HEK293 (cell line): ENCODE results near the gene NRIP3.

Experiments
- CTCF ChIA-PET: fragments of 350-600 bp; formaldehyde crosslinking; extraction: SDS; loops from one replicate; lab custom pipeline; 2021; ENCODE audit warnings: antibody characterized with exemption; lab: Yijun Ruan, JAX
- POLR2A ChIA-PET: fragments of 300-600 bp; formaldehyde crosslinking; extraction: SDS; loops from one replicate; lab custom pipeline; 2020; ENCODE audit warnings: antibody characterized with exemption, inconsistent platforms; lab: Yijun Ruan, JAX
- H3K27ac ChIP-seq: fragments of 200-500 bp; sonication (Bioruptor generic); 2 replicates; pipeline ENCODE4 v1.5.1; 2014; ENCODE audit warnings: low read depth, low read length, control low read depth, inconsistent platforms; ENCODE audit errors: extremely low read depth
- H3K36me3 ChIP-seq, 2 experiments: fragments of 200-500 bp in 1 of 2; sonication (Bioruptor generic) in 1 of 2; 1 replicate in 1 of 2; 2 replicates in 1 of 2; pipeline ENCODE4 v1.5.1; 2014 to 2017; ENCODE audit warnings: inconsistent platforms in 2 of 2, low read length in 2 of 2; ENCODE audit not compliant: control insufficient read depth in 2 of 2, insufficient read depth in 1 of 2
- H3K4me1 ChIP-seq: fragments of 200-500 bp; sonication (Bioruptor generic); 2 replicates; pipeline ENCODE4 v1.5.1; 2014; ENCODE audit warnings: mild to moderate bottlenecking, low read length, inconsistent platforms; ENCODE audit not compliant: control insufficient read depth, insufficient read depth
- H3K4me3 ChIP-seq: 2 replicates; pipeline ENCODE4 v1.5.1; 2011; ENCODE audit warnings: low read depth, mild to moderate bottlenecking, control low read depth, low read length, moderate library complexity
- H3K9me3 ChIP-seq: fragments of 200-500 bp; sonication (Bioruptor generic); 2 replicates; pipeline ENCODE4 v1.5.1; 2014; ENCODE audit warnings: low read depth, low read length, inconsistent platforms; ENCODE audit not compliant: control insufficient read depth, insufficient read depth
- KLF16 ChIP-seq: fragments of 450-650 bp; formaldehyde crosslinking; IDR thresholded peaks from 2 replicates; pipeline ENCODE4 v1.5.1; 2017; ENCODE audit warnings: missing biosample characterization, missing genetic modification characterization
- PRDM1 ChIP-seq: fragments of 450-650 bp; formaldehyde crosslinking; IDR thresholded peaks from 2 replicates; pipeline ENCODE4; 2016; ENCODE audit warnings: missing biosample characterization, missing genetic modification characterization
- SETDB1 ChIP-seq: IDR thresholded peaks from one replicate; pipeline ENCODE4 v1.6.1; 2017; ENCODE audit warnings: mild to moderate bottlenecking, low read length, moderate library complexity, mixed read lengths; ENCODE audit not compliant: insufficient read length
- TRIM28 ChIP-seq: IDR thresholded peaks from 2 replicates; pipeline ENCODE4 v1.6.1; 2011; ENCODE audit warnings: low read length, control low read depth, borderline replicate concordance
- WT1 ChIP-seq: fragments of 450-650 bp; formaldehyde crosslinking; IDR thresholded peaks from 2 replicates; pipeline ENCODE4 v1.5.1; 2016; ENCODE audit warnings: missing biosample characterization, missing genetic modification characterization
- YY1 ChIP-seq: fragments of 450-650 bp; formaldehyde crosslinking; IDR thresholded peaks from 2 replicates; pipeline ENCODE4 v1.5.1; 2018; ENCODE audit warnings: missing biosample characterization, missing genetic modification characterization
- YY2 ChIP-seq: fragments of 450-650 bp; formaldehyde crosslinking; IDR thresholded peaks from 2 replicates; pipeline ENCODE4 v1.5.1; 2016; ENCODE audit warnings: missing biosample characterization, missing genetic modification characterization
- ZBTB17 ChIP-seq: fragments of 450-650 bp; formaldehyde crosslinking; IDR thresholded peaks from 2 replicates; pipeline ENCODE4 v1.5.1; 2016; ENCODE audit warnings: missing biosample characterization, missing genetic modification characterization
- ZBTB8A ChIP-seq: fragments of 450-650 bp; formaldehyde crosslinking; IDR thresholded peaks from 2 replicates; pipeline ENCODE4 v1.5.1; 2016; ENCODE audit warnings: missing biosample characterization, missing genetic modification characterization
- ZFHX2 ChIP-seq: fragments of 450-650 bp; formaldehyde crosslinking; conservative IDR thresholded peaks from 2 replicates; pipeline ENCODE4 v1.5.1; 2016; ENCODE audit warnings: missing biosample characterization, missing genetic modification characterization
- ZNF121 ChIP-seq: fragments of 450-650 bp; formaldehyde crosslinking; IDR thresholded peaks from 2 replicates; pipeline ENCODE4 v1.5.1; 2016; ENCODE audit warnings: missing biosample characterization, missing genetic modification characterization
- ZNF274 ChIP-seq, 2 experiments: fragments of 200-500 bp in 1 of 2; fragments of 450-650 bp in 1 of 2; sonication (Bioruptor generic) in 1 of 2; formaldehyde crosslinking in 1 of 2; IDR thresholded peaks; 2 replicates each; pipeline versions ENCODE4 v1.5.1 to v1.6.1; 2014 to 2016; ENCODE audit warnings: borderline replicate concordance in 1 of 2, inconsistent platforms in 1 of 2, low read length in 1 of 2, missing biosample characterization in 1 of 2, missing genetic modification characterization in 1 of 2
- ZNF404 ChIP-seq: fragments of 450-650 bp; formaldehyde crosslinking; IDR thresholded peaks from 2 replicates; pipeline ENCODE4 v1.5.1; 2017; ENCODE audit warnings: missing biosample characterization, missing genetic modification characterization
- ZNF416 ChIP-seq: fragments of 450-650 bp; formaldehyde crosslinking; IDR thresholded peaks from 2 replicates; pipeline ENCODE4 v1.5.1; 2016; ENCODE audit warnings: missing biosample characterization, missing genetic modification characterization
- ZNF600 ChIP-seq: fragments of 450-650 bp; formaldehyde crosslinking; IDR thresholded peaks from 2 replicates; pipeline ENCODE4 v1.5.1; 2016; ENCODE audit warnings: missing biosample characterization, missing genetic modification characterization
- ZNF701 ChIP-seq: fragments of 450-650 bp; formaldehyde crosslinking; IDR thresholded peaks from 2 replicates; pipeline ENCODE4 v1.5.1; 2016; ENCODE audit warnings: missing biosample characterization, missing genetic modification characterization
- ZNF707 ChIP-seq: fragments of 450-650 bp; formaldehyde crosslinking; IDR thresholded peaks from 2 replicates; pipeline ENCODE4 v1.5.1; 2016; ENCODE audit warnings: missing biosample characterization, missing genetic modification characterization
- ZNF791 ChIP-seq: fragments of 450-650 bp; formaldehyde crosslinking; IDR thresholded peaks from 2 replicates; pipeline ENCODE4 v1.5.1; 2016; ENCODE audit warnings: missing biosample characterization, missing genetic modification characterization
- ZNF830 ChIP-seq: fragments of 450-650 bp; IDR thresholded peaks from 2 replicates; pipeline ENCODE4 v1.5.0; 2018; ENCODE audit warnings: missing biosample characterization, missing genetic modification characterization, low read depth, mild to moderate bottlenecking, moderate library complexity
- TF ChIP-seq, protein P1 (sequence below): fragments of 450-650 bp; formaldehyde crosslinking; IDR thresholded peaks from 2 replicates; pipeline ENCODE4 v1.5.1; 2016; ENCODE audit warnings: missing biosample characterization, missing genetic modification characterization

The NRIP3 gene

DNA sequence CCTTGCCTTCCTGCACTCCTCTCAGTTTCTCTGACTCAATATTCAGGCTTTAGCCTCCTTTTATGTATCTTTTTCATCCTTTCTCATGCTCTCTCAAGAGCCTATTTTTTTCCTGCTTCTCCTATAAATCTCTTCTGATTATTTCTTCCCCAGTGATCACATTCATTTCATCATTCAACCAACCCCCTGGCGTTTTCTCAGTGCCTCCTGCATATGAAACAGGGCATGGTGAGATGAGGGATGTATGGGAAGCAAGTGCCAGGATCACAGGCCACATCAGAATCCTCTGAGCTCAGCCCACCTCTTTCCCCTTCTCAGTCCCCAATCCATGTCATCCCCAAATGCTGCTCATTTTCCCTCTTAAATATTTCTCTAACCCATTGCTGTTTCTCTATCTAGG lies 38.7 kb upstream of the NRIP3 start:
- H3K4me3 ChIP-seq: no peak overlapping the region
- no peak for TF ChIP-seq ZNF416 (tag by site-specific recombination)
- no peak for TF ChIP-seq ZBTB8A (tag by site-specific recombination)
- H3K27ac ChIP-seq: no peak overlapping the region
- H3K4me1 ChIP-seq: no peaks in the 10 kb centered on the region
- H3K36me3 ChIP-seq: no peaks in the 10 kb centered on the region
- ChIA-PET POLR2A (no interaction called here), CTCF (interaction anchor here (1.2 kb wide), 1 partner anchor 27 kb away, joined by 3 read pairs; no protein-coding TSS in a partner anchor)
- no peaks in the 10 kb centered on the region for H3K9me3 ChIP-seq

- CTCF ChIA-PET: interaction anchor here (1.0 kb wide), 1 partner anchor 26 kb away, joined by 3 read pairs; no protein-coding TSS in a partner anchor
- no peaks in the 10 kb centered on the region for H3K9me3 ChIP-seq
- H3K4me1 ChIP-seq: no peaks in the 10 kb centered on the region
- H3K36me3 ChIP-seq: no peaks in the 10 kb centered on the region
- H3K27ac ChIP-seq: no peak overlapping the region
- TF ChIP-seq YY2 (tag by site-specific recombination) (no peak), KLF16 (tag by site-specific recombination) (no peak), ZFHX2 (tag by site-specific recombination) (no peak), ZNF600 (no peak), ZNF707 (tag by site-specific recombination) (no peak), PRDM1 (tag by site-specific recombination) (no peak), YY1 (no peak), ZNF830 (tag by site-specific recombination) (no peak), ZNF791 (tag by site-specific recombination) (no peak), ZBTB8A (tag by site-specific recombination) (no peak), ZBTB17 (tag by site-specific recombination) (no peak), ZNF404 (tag by site-specific recombination) (no peak)
- TF ChIP-seq, protein P1, sequence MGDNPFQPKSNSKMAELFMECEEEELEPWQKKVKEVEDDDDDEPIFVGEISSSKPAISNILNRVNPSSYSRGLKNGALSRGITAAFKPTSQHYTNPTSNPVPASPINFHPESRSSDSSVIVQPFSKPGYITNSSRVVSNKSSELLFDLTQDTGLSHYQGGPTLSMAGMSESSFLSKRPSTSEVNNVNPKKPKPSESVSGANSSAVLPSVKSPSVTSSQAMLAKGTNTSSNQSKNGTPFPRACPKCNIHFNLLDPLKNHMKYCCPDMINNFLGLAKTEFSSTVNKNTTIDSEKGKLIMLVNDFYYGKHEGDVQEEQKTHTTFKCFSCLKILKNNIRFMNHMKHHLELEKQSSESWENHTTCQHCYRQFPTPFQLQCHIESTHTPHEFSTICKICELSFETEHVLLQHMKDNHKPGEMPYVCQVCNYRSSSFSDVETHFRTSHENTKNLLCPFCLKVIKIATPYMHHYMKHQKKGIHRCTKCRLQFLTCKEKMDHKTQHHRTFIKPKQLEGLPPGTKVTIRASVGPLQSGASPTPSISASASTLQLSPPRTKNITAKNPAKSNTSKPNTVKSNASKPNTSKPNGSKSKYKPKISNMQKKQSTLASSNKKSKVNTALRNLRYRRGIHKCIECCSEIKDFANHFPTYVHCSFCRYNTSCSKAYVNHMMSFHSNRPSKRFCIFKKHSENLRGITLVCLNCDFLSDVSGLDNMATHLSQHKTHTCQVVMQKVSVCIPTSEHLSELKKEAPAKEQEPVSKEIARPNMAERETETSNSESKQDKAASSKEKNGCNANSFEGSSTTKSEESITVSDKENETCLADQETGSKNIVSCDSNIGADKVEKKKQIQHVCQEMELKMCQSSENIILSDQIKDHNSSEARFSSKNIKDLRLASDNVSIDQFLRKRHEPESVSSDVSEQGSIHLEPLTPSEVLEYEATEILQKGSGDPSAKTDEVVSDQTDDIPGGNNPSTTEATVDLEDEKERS (tag by site-specific recombination): no peak
- POLR2A ChIA-PET: no interaction called here
- no peak overlapping the region for H3K4me3 ChIP-seq
Measured at GRCh38 chr11:9041747-9042146, 37.9 kb upstream of the NRIP3 start.

DNA sequence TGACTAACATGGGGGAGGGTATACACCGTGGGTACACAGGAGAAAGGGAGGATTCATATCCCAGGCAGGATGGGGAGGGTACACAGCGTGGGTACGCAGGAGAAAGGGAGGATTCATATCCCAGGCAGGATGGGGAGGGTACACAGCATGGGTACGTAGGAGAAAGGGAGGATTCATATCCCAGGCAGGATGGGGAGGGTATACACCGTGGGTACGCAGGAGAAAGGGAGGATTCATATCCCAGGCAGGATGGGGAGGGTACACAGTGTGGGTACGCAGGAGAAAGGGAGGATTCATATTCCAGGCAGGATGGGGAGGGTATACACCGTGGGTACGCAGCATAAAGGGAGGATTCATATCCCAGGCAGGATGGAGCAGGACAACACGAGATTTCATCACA lies 36.6 kb upstream of the NRIP3 start:
- CTCF ChIA-PET: no interaction called here
- Histone ChIP-seq H3K36me3 (no peaks in the 10 kb centered on the region), H3K27ac (no peak overlapping the region), H3K4me3 (no peak overlapping the region), H3K9me3 (no peaks in the 10 kb centered on the region), H3K4me1 (no peaks in the 10 kb centered on the region)
- POLR2A ChIA-PET: no interaction called here
- peak; percentile 67 for TF ChIP-seq WT1 (tag by site-specific recombination)
- no peak for TF ChIP-seq ZNF701 (tag by site-specific recombination)
- TF ChIP-seq ZNF121 (tag by site-specific recombination): no peak
- peak; percentile 56 for TF ChIP-seq SETDB1
- no peak for TF ChIP-seq ZNF274 (IDR thresholded peaks at IDR 0.05; ENCODE audit: low read length)
- TF ChIP-seq ZNF274 (tag by site-specific recombination; IDR thresholded peaks at IDR 0.05; ENCODE audit: borderline replicate concordance): peak; percentile 64; the same call in 1 of the 2 replicates
- peak; percentile 57; the same call in 1 of the 2 replicates for TF ChIP-seq TRIM28
